ENCODE data around the gene ERMN.
A peak's percentile ranks its signal among the peaks of the same experiment; 100 is the strongest.
"Not testable (repeated sequence)": the region's sequence is repeated elsewhere in the genome, so short reads cannot be mapped to it uniquely, and the experiment has no call there.

Gene ERMN
- 10.1 to 23.7 reads per million in 2 donors for total RNA-seq

- DNase-seq = no peak
These were observed at the start of gene ERMN for GRCh38 chr2:157325786-157326185. ERMN (minus strand) TSS chr2:157325824; CDS start chr2:157325642, 182 bp downstream.

GRCh38 chr2:157375384-157375783, 49.8 kb upstream of the ERMN start:
- DNase-seq = peak in 1 of 5 experiments; percentile 10

GRCh38 chr2:157368508-157368907, 42.9 kb upstream of the ERMN start:
- not testable (repeated sequence) for DNase-seq

GRCh38 chr2:157367704-157368103, 42.1 kb upstream of the ERMN start:
- DNase-seq = no peak

- peak in 1 of 5 experiments; percentile 10 for DNase-seq
These were observed 38.8 kb upstream of the ERMN start for GRCh38 chr2:157364257-157364974.

GRCh38 chr2:157363612-157364101, 38.0 kb upstream of the ERMN start:
- DNase-seq = peak in 1 of 5 experiments; percentile 5

GRCh38 chr2:157362627-157363026, 37.0 kb upstream of the ERMN start:
- no peak for DNase-seq

GRCh38 chr2:157361526-157361925, 35.9 kb upstream of the ERMN start:
- no peak for DNase-seq

- no peak for DNase-seq
These were observed 34.0 kb upstream of the ERMN start for GRCh38 chr2:157359628-157360027.

- no peak for DNase-seq
These were observed 30.0 kb upstream of the ERMN start for GRCh38 chr2:157355618-157356017.

- no peak for DNase-seq
These were observed 24.4 kb upstream of the ERMN start for GRCh38 chr2:157349949-157350515.

GRCh38 chr2:157348291-157348921, 22.8 kb upstream of the ERMN start:
- DNase-seq = no peak

- no peak for DNase-seq
These were observed 20.2 kb upstream of the ERMN start for GRCh38 chr2:157345647-157346389.

GRCh38 chr2:157341381-157341780, 15.8 kb upstream of the ERMN start:
- DNase-seq = not testable (repeated sequence)

- DNase-seq = no peak
These were observed 14.5 kb upstream of the ERMN start for GRCh38 chr2:157339965-157340655.

GRCh38 chr2:157337978-157338377, 12.4 kb upstream of the ERMN start:
- no peak for DNase-seq

GRCh38 chr2:157336137-157337010, 10.8 kb upstream of the ERMN start:
- peak in 3 of 5 experiments; percentile 3 to 53 (median 5) for DNase-seq

GRCh38 chr2:157334797-157335196, 9.2 kb upstream of the ERMN start:
- DNase-seq = no peak

GRCh38 chr2:157334335-157334734, 8.7 kb upstream of the ERMN start:
- DNase-seq = no peak

- DNase-seq = no peak
These were observed 7.9 kb upstream of the ERMN start for GRCh38 chr2:157333304-157334047.

GRCh38 chr2:157329524-157329923, 3.9 kb upstream of the ERMN start:
- no peak for DNase-seq

Measured in T-helper 2 cell (primary cell).